ENCODE data around the gene RUNDC3A.
"Not testable (repeated sequence)": the region's sequence is repeated elsewhere in the genome, so short reads cannot be mapped to it uniquely, and the experiment has no call there.

Gene RUNDC3A

GRCh38 chr17:44343510-44344209 is 35.3 kb downstream of the RUNDC3A start:
- DNase-seq (ENCODE audit: low read depth in 3 of 3): no peak

GRCh38 chr17:44344939-44345453 is 36.6 kb downstream of the RUNDC3A start, which contains the start of gene GRN:
TSS of gene GRN (plus strand) at chr17:44345302. CDS start at chr17:44349165, 3,863 bp downstream.
- DNase-seq (ENCODE audit: low read depth in 3 of 3): peak; percentile 73 to 85 (median 79)

- peak in 1 of 3 experiments; percentile 34 for DNase-seq (ENCODE audit: low read depth in 3 of 3)
Observed at GRCh38 chr17:44345454-44346026, 37.1 kb downstream of the RUNDC3A start.

- DNase-seq (ENCODE audit: low read depth in 3 of 3): no peak
Observed at GRCh38 chr17:44346064-44346844, 37.9 kb downstream of the RUNDC3A start.

- DNase-seq (ENCODE audit: low read depth in 3 of 3): not testable (repeated sequence)
Observed at GRCh38 chr17:44347206-44348055, 39.0 kb downstream of the RUNDC3A start.

GRCh38 chr17:44348234-44348987 is 40.0 kb downstream of the RUNDC3A start:
- no peak for DNase-seq (ENCODE audit: low read depth in 3 of 3)

- no peak for DNase-seq (ENCODE audit: low read depth in 3 of 3)
Observed at GRCh38 chr17:44348988-44349364, 40.6 kb downstream of the RUNDC3A start.

GRCh38 chr17:44349553-44350070 is 41.2 kb downstream of the RUNDC3A start:
- DNase-seq (ENCODE audit: low read depth in 3 of 3): no peak

GRCh38 chr17:44350733-44351226 is 42.4 kb downstream of the RUNDC3A start:
- DNase-seq (ENCODE audit: low read depth in 3 of 3): peak; percentile 50 to 73 (median 54)

GRCh38 chr17:44351464-44351863 is 43.1 kb downstream of the RUNDC3A start:
- DNase-seq (ENCODE audit: low read depth in 3 of 3): no peak

- DNase-seq (ENCODE audit: low read depth in 3 of 3): no peak
Observed at GRCh38 chr17:44351961-44352827, 43.8 kb downstream of the RUNDC3A start.

- no peak for DNase-seq (ENCODE audit: low read depth in 3 of 3)
Observed at GRCh38 chr17:44352828-44353671, 44.6 kb downstream of the RUNDC3A start.

- DNase-seq (ENCODE audit: low read depth in 3 of 3): no peak
Observed at GRCh38 chr17:44353672-44354331, 45.4 kb downstream of the RUNDC3A start.

- DNase-seq (ENCODE audit: low read depth in 3 of 3): peak in 1 of 3 experiments; percentile 44
Observed at GRCh38 chr17:44354582-44355561, 46.5 kb downstream of the RUNDC3A start.

- no peak for DNase-seq (ENCODE audit: low read depth in 3 of 3)
Observed at GRCh38 chr17:44355642-44356099, 47.3 kb downstream of the RUNDC3A start.

- no peak for DNase-seq (ENCODE audit: low read depth in 3 of 3)
Observed at GRCh38 chr17:44356241-44356640, 47.8 kb downstream of the RUNDC3A start.
